ENCODE results near the gene SLC6A11. TPM values are rescaled to one million over a fixed set of nuclear protein-coding genes. Genes with fewer than 3 reads are reported as not detected.

Gene SLC6A11
- total RNA-seq, result not detected
- long read RNA-seq, result 0 reads

DNA sequence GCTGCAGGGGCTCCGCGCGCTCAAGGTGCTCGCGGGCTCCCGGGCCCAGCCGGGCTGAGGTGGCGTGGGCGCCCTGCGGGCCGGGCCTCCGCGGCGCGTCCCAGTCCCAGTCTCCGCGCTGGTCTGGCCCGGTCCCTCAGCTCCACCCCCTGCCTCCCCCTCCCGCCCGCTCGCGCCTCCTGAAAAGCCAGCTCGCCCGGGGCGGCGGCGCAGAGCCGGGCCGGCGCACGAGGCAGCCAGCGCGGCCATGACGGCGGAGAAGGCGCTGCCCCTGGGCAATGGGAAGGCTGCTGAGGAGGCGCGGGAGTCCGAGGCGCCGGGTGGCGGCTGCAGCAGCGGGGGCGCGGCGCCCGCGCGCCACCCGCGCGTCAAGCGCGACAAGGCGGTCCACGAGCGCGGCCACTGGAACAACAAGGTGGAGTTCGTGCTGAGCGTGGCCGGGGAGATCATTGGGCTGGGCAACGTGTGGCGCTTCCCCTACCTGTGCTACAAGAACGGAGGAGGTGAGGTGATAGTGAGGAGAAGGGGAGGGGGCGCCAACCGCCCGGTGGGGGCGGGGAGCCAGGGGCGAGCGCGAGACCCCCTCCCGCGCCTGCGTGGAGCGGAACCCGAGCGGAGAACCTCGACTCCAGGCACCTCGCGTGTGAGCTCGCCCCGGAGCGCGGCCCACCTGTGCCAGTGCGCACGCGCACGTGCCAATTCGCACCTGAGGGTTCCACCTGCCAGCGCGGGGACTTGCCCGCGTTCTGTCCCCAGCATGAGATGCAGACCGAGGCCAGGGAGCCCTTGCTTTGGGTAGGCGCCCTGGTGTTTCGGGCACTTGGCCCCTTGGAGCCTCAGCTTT is at the start of gene SLC6A11:
Gene SLC6A11 (plus strand): TSS at position 210 of the 844 bp plus-strand sequence. CDS start 38 bp downstream, at position 248.
- intact Hi-C loops (cut with micrococcal nuclease), result no loop called here
- DNase-seq (peak; percentile 35), ATAC-seq (peak; percentile 76)

DNA sequence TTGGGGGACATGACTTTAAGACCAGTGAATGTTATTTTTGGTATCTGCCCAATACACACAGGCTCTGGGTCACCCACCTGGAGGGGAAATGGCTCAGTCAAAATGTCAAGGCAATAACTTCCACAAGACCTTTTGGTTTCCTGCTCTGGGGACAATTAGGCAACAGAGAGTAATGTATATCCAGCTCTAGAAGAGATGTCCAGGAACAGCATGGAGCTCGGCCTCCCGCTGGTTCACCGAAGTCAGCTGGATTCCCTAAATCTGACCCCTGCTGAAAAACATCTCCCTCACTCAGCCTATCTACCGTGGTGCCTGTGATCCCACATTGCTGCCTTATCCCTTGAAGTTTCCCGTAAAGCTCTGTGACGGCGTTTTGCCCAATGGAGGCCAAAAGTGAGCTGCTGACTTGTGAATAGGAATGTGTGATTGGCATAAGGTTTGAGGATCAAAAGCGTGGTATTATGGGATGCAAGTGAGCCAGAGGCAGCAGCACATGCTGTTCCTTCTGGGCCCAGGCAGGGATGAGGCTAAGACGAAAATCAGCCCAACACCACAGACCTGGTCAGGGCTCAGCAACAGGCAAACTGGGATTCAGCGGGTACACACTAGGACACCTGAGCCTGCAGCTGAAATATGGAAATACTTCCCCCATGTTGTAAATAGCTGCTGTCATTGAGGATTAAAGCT is 47.2 kb upstream of the SLC6A11 start:
- intact Hi-C loops (cut with micrococcal nuclease), result no loop called here
- DNase-seq (no peak), ATAC-seq (no peak)

DNA sequence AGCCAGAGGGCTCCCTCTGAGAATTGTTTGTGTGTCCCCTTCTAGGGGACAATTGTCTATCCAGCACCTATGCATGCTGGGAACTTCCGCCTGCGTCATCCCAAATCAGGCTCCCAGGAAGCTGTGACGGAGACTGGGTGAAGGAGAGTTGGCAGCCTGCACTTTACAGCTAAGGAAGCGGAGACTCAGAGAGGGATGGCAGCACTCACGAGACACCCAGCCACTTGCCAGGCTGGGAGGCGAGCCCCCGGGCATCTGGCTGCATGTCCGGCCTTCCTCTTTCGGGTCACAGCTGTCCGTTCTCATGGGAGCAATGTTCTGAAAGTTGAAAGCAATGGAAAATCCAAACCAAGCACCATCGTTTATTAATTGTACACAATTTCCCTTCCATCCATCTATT is 45.5 kb upstream of the SLC6A11 start:
- intact Hi-C loops (cut with micrococcal nuclease), result no loop called here
- no peak for DNase-seq
- ATAC-seq, result no peak

DNA sequence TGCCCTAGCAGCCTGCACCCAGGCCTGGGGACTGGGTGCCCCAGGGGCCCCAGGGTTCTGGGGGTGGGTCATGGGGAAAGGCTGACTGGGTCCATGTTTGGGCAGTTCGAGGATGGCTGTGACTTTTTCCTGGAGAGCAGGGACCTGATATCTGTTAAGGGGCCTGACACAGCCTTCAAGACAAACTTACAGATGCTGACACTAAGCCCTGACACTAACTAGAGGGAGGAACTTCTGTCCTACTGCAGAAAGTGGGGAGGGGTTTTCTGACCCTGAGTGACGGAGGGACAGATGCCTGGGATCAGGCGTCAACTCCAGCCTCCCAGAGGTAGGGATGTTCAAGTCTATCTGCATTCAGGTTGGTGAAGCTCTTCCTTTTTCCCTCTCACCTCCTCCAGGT is 45.0 kb upstream of the SLC6A11 start:
- DNase-seq, result no peak
- ATAC-seq, result no peak
- intact Hi-C loops (cut with micrococcal nuclease), result no loop called here

DNA sequence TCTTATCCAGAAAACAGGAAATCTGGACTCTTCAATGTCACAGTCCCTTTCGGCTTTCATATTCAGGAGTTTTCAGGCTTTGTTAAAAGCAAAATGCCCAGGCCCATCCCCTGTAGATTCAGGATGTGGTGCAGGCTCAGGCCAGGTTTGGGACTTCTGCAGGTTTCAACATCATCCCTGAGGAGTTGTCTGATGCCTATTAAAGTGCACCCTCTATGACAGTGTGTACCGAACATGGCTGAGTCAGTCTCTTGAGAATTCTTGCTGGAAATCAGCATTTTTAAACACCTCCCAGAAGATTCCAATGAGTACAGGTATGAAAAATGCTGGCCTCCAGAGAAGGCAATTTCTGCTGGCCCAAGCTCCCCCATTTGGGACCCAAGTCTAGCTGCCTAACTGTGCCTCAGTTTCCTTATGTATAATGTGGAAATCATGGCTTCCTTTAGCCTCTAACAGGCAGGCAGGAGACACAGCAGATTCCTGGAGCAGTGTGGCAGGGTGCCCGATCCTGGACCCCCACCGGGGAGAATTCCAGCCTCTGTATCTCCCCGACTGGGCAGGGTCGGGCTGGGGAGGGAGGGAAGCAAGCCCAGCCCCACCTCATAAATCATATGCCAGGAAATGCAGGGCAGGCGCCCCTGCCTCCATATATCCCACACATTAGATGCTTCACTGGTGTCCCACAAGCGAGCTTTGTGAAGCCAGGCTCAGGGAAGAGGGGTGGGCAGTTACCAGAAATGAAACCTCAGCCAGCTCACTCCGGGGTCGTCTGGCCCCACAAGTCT is 44.4 kb upstream of the SLC6A11 start:
- intact Hi-C loops (cut with micrococcal nuclease), result no loop called here
- DNase-seq, result no peak
- ATAC-seq, result no peak

DNA sequence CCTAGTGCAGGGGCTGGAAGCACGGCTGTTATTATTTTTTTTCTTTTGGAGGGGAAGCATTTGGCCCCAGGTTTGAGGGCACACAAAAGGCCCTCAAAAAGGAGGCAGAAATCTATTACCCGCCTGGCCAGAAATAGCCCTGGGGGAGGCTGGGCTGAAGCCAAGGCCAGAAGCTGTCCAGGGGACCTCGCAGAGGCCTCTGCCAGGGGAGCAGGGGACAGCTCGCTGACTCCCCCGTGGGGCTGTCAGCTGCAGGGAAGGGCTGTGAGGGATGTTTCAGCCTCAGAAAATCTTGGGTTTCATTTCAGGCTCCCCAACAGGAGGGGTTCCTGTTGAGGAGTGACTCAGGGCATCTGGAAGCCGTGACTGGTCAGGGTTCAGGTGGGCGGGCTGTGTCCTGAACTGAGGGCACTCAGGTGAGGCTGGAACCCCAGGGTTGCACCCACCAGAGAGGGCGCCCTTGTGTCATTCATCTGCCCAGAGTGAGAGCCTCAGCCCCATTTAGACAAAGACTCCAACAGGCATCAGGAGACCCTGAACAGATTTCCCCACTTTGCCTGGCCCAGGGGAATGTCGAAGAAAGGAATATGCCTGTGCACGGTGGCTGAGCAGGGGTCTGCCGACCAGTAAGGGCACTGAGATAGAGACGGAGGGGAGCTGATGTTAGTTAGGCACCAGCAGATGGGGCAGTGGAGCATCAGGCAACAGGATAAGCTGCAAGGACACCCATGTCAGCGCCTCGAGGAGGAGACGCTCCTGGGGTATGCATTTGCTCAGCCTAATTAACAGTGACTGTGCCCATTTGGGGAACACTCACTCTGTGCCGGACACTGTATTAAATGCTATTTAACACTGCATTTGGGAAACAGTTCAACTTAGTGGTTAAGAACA is 43.5 kb upstream of the SLC6A11 start:
- ATAC-seq (no peak), DNase-seq (no peak)
- intact Hi-C loops (cut with micrococcal nuclease), result no loop called here

DNA sequence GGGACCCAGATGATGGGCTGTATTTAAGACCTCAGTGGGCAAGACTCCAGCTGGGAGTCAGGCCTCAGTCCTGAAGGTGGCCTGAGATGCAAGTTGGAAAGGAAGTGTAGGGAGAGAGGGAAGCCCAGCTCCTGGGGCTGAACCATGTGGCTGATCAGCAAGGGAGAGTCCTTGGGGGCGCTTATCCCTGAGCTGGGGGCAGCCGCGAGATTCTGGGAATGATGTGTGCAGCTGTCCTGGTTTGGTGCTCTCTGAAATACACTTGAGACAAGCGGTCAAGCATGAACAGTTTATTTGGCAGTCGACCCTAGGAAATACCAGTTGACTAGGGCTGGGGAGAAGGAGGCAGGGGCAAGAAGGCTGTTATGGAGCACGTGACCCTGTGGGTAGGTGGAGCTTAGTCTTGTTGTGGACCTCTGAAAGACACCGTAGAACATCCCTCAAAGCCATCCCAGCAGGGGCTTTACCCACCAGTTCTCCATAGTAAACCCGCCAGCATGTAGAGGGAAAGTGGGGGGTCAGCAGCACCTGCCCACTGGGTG is 41.8 kb upstream of the SLC6A11 start:
- no peak for DNase-seq
- ATAC-seq, result no peak
- intact Hi-C loops (cut with micrococcal nuclease), result no loop called here

DNA sequence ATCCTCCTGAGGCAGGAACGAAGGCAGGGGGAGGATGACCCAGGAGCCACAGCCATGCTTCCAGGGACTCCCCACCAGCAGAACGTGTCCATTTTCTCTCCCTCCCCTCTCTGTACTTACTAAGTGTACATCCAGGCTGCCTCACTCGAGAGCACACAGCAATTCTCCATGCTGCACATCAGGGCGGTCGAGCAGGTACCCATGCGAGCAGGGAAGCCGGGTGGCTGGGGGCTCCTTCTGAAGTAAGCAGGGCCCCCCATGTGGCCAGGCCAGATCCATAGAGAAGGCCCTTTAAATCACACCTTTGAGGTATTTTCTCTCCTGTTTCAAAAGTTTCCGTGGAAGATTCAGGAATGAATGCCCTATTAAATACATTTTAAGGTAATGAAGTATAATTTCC is 41.2 kb upstream of the SLC6A11 start:
- intact Hi-C loops (cut with micrococcal nuclease), result no loop called here
- ATAC-seq, result no peak
- DNase-seq, result no peak

DNA sequence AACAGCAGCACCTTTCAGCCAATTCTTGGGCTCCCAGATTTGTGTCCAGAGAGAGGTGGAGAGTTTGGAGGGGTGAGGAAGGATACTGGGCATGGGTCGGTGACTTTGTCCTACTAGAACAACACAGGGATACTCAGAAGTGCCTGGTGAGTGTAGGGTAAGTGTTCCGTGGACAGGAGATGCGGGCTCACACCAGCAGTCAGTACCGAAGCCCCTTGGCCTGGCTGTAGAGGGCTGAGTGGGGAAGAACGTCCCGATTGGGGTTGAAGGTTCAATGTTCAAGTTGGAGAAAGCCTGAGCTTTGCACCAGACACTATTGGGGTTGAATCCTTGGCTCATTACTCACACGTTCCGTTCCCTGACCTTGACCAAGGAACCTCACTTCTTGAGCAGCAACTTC is 40.8 kb upstream of the SLC6A11 start:
- intact Hi-C loops (cut with micrococcal nuclease), result no loop called here
- DNase-seq, result no peak
- ATAC-seq, result no peak

DNA sequence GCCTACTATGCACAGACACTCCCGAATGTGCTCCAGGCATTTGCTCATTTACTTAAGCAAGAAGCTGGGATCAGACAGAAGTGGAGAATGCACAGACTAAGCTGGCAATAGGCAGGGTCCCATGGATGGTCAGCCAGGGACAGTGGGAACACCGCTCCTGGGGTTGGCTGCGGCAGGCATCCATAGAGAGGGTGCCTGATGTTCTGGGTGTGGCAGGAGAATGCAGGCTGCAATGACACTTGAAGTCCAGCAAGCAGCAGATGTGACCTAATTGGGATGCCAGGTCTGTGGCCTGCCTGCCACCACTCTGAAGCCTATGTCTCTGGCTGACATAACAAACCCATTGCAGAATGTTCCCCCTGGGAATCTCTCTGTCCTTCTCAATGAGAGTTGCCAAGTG is 40.2 kb upstream of the SLC6A11 start:
- ATAC-seq (no peak), DNase-seq (no peak)
- intact Hi-C loops (cut with micrococcal nuclease), result no loop called here

DNA sequence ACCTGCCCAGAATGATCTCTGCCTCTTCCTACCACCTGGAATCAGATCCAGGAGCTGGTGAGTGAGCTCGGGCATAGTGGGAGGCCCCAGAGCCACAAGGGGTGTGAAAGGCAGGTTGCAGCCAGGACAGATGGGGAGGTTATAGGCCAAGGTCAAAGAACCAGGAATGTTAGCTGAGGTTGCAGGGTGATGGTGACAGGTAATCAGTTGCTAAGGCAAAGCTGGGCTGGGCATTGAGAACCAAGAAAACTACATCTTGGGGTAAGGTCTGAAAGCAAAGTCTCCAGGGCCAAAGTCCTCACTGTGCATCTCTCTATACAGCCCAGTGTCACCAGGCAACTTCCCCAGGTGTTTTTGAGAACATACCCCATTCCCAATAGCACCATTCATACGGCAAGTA is 38.4 kb upstream of the SLC6A11 start:
- intact Hi-C loops (cut with micrococcal nuclease), result no loop called here
- ATAC-seq (no peak), DNase-seq (no peak)

DNA sequence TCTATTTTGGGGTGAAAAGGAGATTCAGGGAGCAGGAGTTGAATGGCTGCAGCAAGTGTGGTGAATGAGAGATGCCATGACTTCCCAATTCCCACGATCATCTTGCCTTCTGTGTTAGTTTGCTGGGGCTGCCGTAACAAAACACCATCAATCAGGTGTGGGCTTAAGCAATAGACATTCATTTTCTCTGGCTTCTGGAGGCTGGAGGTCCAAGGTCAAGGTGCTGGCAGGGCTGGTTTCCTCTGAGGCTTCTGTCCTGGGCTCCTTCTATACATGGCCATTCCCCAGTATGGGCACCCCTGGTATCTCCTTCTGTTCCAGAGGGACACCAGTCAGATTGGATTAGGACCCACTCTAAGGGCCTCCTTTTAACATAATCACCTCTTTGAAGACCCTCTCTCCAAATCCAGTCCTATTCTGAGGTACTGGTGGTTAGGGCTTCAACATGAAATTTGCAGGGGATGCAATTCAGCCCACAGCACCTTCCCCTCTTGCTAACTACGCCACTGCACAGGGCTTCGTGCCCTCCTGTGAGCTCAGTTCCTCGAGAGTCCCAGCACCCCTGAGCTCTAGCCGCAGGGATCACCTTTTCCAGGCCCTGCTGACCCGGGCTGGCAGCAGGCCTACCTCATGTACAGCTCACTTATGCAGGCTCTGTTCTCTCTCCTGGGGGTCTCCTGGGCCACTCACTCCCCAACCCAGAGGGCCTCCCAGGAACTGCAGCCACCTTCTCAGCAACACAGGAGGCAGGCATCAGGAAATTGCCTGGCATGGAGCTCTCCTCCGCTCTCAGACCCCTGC is 37.3 kb upstream of the SLC6A11 start:
- intact Hi-C loops (cut with micrococcal nuclease), result no loop called here
- ATAC-seq, result no peak
- DNase-seq, result no peak

DNA sequence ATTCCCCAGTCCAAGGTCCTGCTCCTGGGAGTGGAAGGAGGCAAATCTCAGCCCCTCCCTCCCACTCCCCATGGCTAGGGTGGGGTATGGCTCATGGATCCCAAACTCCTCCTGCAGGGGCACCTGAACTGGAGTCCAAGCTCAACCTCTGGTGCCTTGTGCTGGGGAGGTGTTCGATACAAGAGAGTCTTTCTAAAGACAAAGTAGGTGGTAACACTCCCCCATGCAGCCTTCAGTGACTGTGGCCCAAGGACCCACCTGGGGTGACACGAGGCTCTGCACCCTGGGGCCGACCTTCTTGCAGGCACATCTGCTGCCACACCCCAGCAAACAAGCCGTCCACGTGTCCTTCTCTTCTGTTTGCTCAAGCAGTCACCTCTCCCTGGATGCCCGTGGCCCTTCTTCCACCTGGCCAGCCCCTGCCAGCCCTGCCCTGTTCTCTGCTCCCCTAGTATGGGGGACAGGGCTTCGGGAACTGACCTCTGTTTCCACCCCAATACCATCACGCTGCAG is 36.7 kb upstream of the SLC6A11 start:
- ATAC-seq, result no peak
- no peak for DNase-seq
- intact Hi-C loops (cut with micrococcal nuclease), result no loop called here

DNA sequence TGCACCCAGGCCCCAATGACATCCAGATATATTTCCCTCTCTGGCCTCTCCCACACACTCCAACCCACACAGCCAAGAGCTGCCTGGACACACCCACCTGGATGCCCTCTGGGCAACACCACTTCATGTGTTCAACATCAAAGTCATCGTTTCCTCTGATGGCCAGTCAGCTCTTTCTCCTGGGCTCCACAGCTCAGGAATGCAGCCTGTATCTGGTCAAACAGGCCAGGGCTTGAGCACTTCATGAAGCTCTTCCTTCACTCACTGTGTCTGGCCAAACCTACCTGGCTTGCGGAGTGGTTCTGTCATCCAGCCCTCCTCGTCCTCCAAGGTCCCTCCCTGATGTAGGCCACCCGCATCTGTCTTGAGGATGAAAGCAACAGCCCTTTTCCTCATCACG is 35.8 kb upstream of the SLC6A11 start:
- ATAC-seq (no peak), DNase-seq (no peak)
- intact Hi-C loops (cut with micrococcal nuclease), result no loop called here

DNA sequence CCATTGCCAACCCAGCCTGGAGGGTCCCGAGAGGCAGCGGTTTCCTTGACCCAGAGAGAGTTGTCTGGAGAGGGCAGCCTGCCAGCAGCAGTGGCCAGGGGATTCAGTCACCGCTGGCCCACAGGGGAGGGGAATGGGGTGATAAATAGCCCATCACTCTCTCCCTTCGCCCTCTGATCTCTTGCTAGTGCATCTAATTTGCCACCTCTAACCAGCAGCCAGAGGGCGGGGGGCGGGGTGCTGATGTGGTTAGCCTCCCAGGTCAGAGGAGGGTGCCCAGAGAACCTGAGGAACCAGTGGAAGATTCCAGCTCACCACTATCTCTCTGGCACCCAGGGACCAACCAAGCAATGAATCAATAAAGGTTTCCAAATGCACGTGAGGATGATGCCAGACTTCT is 35.1 kb upstream of the SLC6A11 start:
- intact Hi-C loops (cut with micrococcal nuclease), result no loop called here
- DNase-seq (no peak), ATAC-seq (no peak)

DNA sequence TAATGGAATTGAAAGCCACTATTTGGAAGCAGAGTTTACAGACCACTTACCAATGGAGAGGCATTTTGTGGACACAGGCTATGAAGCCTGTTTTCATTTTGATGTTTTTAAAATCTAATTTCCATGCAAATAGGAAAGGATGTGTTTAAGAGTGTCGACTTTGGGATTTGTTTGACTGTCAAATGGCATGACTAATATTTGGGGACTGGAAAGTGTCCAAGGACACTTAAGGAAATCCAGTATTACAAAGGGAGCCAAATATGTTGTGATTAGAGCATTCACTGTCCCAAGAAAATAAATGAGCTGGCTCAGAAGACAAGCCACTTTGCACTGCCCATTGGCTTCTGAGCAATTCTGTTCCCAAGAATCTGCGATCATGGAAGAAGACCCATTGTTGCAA is 34.0 kb upstream of the SLC6A11 start:
- ATAC-seq (no peak), DNase-seq (no peak)
- intact Hi-C loops (cut with micrococcal nuclease), result no loop called here

DNA sequence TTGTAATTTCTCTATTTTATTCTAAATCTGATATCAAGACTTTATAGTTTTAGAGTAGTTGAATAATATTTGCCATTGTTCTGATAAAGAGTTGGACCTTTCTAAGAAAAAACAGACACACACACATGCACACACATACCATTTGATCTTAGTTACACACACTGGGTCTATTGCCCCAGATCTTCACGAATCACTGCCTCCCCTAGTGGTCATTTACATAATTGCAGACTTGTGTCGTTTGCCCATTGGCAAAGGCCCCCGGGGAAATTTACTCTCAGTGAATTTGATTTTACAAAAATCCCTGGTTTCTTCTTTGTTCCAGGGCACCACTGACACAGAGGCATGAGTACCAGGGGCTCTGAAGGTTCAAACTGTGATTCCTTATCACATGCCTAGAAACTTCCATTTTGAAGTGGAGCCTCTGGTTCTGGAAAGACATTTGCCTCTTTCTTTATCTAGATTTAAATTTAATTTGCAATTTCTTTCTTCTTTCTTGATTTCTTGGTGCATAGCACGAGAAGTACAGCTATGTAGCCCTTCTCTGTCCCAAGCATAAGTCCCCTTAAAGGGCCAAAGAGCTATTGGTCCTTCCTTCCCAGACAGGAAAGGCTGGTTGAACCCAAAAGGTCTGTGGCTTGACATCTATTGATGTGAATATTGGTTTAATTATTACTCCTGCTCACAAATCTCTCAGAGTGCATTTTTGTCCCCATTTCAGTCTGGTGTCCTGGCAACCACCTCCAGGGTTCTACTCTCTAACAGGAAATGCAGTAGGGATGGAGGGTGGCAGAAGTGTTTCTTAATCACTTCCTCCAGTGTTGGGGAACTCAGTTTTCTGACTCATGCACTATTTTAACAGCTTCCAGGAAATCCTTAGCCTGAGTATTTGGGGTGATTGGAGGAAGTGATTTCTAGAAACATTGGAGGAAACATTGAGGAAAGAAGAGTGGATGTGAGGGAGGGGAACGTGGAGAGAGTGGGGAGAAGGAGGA is 32.4 kb upstream of the SLC6A11 start:
- intact Hi-C loops (cut with micrococcal nuclease), result no loop called here
- ATAC-seq (no peak), DNase-seq (no peak)
